D341Med (cell line): ENCODE measurements around the gene CAB39.
A peak's percentile ranks its signal among the peaks of the same experiment; 100 is the strongest.

Experiments
- DNase-seq: peaks from one replicate; pipeline ENCODE4 v3.0.0; 2012; ENCODE audit warnings: low spot score

Gene CAB39

DNA sequence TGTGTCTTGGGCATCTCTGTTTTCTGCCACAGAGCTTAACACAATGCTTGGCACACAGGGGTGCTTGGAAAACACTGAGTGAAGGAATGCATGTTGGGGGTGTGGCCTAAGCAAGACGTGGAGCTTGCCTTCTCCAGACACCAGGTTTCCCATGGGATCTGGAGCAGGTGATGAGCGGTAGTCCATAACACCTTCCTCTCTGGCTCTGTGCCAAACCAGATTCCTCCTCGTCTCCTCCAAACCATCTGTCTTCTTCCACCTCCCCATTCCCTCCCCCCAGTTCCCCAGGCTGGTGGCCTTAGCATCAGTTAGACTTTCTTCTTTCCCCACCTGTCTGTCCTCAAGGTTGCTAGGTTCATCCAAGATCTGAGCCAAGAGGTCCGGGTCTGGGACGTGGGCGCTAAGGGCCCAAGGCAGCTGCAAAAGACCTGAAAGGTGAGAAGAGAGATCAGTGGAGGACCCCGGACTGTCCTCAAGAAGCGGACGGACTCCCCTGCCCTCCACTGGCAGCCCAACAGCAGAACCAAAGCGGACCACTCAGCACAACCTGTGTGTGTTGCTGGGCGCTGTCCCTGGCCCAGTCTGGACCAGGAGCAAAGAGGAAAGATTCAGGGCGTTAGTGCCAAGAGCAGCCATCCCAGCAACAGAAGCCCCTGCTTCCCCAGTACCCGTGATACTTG, 150.9 kb downstream of the CAB39 start:
- DNase-seq = no peak

DNA sequence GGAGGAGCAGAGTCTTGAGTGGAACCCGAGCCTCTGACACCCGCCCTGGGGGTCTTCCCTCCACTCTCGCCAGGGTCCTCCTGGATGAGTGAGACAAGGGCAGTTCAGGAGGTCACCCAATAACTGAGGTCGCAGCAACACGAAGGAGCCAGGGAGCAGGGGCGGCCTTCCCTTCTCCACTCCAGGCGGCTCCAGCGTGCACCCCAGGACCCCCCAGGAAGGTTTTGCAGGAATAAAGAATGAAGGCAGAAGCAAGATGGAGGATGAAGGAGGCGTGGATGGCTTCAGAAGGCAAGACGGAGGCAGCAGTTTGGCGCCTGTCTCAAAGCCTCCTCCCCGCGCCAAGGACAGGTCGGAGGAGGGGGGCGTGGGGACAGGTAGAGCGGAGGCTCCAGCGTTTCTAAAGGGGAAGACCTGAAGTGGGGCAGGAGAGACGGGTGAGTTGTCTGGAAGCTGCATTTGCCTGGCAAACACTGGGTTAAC, 151.5 kb downstream of the CAB39 start:
- no peak for DNase-seq

DNA sequence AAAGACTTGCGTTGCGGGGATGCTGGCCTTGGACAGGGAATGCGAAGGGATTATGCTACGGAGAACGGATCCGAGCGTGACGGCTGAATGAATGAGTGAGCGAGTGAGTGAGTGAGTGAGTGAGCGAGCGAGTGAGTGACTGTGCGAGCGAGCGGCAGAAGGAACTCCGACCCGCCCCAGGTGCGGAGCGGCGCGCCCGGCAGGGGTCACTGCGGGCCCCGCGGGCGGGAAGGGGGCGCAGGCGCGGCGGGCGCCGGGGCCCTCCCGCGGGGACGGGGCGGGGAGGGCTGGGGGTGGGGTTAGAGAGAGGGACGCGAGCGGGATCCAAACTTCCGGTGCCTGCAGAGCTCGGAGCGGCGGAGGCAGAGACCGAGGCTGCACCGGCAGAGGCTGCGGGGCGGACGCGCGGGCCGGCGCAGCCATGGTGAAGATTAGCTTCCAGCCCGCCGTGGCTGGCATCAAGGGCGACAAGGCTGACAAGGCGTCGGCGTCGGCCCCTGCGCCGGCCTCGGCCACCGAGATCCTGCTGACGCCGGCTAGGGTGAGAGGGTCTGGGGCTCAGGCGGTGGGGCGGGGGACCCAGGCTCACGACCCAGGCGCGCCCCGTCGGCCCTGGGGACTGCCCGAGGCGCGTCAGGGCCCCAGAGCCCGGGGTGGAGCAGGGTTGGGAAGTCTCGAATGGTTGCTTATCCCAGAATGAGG, 152.1 kb downstream of the CAB39 start, which contains the start of gene ITM2C:
Gene ITM2C, plus strand, starts transcription at position 338 of the 702 bp plus-strand sequence. Its CDS starts 84 bp downstream, at position 422.
- DNase-seq = peak; percentile 96

DNA sequence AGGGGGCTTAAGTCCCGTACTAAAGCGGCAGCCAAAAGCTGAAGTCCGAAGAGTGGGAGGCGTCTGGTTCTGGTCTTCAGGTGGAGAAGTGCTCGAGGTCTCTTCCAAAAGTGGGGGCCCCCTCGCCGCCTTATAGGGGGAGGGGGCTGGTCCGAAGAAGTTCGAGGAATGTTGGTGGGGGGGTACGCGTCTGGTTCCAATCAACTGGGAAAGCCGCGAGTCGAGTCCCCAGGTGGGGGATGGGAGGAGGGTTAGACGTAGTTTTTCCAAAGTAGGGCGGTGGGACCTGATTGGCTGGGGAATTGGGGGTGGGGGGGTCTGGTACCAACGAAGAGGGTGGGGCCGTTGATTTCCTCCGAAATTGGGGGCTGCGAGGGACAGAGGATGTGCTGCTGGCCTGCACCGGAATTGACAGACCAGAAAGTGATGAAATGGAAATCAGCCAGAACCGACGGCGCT, 152.7 kb downstream of the CAB39 start:
- DNase-seq = no peak

DNA sequence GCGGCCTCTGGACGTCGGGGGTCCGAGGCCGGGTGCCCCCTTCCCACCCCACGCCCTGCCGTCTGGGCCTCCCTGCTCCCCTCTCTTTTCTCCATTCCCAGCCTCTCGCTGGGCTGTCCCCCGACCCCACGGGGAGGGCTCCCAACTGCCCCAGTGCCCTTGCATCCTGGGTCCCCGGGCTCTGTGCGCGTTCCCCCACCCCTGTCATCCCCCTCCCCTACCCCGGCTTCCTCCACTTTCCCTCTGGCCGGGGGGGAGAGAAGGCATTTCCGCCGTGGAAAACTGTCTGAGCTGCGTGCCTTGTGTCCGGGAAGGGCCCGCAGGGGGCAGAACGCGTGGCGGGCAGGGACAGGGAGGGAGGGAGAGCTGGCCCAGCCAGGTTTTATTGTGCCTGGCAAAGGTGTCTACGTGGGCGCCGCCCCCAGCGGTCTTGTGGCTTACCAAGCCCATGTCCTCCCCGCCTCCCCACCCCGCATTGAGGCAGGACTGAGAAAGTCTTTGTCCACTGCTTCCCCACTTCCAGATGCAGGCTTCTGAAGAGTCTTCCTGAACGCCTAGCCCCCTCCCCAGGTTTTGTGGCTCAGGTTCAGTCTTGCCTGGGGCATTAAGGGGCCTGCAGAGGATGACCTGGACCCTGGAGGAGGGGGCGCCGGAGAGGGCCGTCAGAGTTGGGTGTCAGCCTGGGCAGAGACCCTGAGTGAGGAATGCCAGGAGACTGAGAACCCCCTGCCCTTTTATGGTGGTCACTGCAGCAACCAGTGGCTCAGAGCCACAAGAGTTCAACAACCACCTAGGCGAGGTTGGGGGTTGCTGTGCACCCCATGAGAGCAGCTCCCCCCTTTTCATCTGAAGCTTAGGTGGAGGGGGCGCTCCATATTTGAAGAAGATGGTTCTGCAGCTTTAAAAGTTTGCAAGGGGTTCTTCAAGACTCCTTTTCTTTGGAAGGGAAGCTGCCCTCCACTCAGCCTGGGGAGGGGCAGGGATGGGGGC, 153.4 kb downstream of the CAB39 start:
- DNase-seq = peak; percentile 52

DNA sequence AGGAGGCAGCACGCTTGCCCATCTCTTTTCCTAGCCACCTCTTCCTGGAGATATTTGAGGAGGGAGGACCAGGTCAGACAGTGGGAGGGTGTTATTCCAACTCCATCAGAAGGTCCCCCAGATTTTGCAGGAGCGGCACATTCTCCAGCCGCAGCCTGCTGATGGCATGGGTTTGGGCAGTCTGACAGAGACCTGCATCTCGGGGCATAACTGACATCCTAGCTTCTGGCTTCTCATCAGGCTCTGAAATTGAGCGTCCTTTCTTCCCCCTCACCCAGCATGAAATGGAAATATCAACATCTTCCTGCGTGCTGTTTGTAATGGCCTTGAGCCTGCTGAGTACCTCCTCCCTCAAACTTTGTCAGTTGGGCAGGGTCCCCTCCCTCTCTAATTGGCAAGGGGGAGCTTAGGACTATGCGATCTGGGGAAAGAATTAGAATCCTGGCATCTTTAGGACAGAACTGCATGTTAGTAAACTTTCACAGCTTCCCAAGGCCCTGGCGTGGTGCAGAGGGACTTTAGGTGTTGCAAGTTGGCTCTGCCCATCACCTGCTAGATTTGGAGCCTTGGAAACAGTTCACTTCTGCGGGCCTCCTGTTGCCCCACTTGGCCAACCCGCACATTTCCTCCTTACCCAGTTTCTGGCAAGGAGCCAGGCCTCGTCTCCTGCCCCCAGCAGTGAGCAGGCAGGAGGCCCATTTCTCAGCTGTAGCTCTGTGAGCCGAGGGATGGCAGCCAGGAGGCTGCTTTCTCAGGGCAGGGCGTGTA, 154.3 kb downstream of the CAB39 start:
- no peak for DNase-seq

DNA sequence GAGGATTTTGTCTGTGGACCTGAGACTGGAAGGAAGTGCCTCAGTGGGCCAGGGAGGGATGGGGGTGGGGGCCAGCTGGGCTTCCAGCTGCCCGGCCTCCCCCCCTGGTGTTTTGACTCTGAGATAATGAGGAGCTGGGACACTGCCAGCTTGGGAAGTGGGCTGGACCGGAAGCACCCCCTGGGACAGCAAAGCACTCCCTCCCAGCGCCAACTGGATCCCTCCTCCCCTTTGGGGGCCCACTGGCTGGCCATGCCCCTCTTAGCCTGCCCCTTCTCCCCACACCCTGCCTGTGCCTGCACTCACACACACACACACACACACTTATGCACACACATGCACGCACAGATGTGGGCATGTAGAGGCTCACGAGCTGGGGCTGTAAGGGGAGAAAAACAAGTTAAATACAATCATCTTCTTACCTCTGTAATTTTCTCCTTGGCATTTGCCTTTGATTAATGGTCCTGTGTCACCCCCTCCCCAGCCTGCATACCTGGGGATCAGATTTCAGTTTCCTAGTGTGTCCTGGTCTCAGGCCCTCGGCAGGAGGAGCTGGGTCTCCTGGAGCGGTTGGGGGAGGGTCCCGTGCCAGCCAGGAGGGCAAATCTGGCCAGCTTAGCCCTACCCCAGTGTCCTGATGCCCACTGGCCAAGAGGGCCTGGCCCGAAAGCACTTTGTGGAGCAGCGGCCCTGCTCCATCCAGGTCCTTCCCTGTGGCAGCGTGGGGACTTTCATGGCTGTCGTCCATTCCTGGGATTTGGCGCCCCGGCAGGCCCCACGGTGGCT, 155.7 kb downstream of the CAB39 start:
- DNase-seq = no peak

DNA sequence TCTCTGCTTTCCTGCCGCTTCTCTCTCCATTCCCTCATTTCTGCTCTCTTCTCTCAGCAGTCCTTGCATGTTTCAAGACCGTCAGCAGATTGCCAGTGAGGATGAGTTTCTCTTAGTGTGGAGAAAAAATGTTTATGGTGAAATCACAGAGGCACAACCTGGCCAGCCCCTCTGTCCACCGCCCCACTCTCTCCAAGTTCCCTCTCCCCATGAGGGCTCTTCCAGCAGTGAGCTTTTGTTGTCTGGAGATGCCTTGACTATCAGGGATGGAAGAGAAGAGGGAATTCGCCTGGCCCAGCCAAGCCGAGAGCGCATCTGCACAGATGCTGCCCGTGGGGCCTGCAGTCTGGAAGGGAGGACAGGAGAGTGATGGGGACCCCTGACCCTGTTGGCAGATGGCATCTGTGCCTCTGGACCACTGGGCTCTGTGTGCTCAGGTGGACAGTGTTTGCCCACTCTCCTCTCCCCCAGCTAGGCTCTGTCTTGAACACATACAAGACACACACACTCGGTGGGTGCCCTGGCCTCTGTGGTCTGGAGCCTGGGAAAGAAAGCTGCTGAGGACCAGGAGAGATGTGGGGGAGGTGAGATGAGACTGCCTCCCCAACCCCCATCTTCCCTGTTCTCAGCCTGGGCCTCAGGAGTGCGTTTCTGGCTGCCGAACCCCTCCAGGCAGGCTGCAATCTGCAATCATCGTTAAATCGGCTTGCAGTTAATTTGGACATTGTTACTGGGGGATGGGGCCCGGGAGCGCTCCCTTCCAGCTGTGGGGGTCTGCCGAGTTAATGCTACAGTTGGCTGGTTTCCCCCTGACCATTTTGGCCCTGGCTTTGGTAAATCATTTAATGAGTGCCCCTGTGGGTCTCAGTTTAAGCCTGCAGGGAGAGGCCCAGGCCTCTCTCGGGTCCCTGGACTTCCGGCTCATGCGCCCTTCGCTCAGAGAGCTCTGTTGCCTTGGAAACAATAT, 156.6 kb downstream of the CAB39 start:
- DNase-seq = no peak

DNA sequence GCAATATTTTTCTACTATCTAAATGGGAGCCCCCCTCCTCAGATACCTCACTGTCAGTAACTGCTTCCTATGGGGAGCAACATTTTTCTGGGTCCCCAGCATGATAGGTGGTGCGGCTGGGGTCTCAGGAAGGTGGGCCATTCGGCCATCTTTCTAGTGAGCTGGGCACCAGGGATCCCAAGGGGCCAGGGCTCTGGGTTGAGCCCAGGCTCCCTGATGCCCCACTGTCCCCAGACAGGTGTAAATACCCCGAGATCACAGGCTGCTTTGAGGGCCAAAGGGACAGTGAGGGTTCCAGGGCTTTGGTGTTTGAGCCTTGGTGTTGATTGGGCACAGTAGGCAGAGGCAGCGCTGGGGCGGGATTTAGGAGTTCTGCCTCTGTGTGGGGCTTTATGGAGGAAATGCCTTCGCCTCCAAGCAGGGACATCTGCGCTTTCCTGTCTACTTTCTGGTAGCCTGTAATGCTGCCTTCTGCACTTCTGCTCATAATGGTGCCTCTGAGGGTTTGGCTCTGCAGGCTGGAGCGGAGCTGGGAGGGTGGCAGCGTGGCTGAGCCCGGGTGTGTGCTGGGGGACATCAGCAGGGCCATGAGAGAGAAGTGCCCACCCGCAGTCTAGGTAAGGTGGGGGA, 157.4 kb downstream of the CAB39 start:
- DNase-seq = no peak
